Measurements from ENCODE around the gene ACOT11.

- no peak for TF ChIP-seq ZNF221 (tag by site-specific recombination; IDR thresholded peaks at IDR 0.05; ENCODE audit: borderline replicate concordance)
- no peak for TF ChIP-seq ZNF561 (tag by site-specific recombination; IDR thresholded peaks at IDR 0.05; ENCODE audit: borderline replicate concordance)
- TF ChIP-seq ZNF639 (tag by site-specific recombination; IDR thresholded peaks at IDR 0.05): no peak
- no peak for TF ChIP-seq ZNF777 (tag by site-specific recombination; IDR thresholded peaks at IDR 0.05; ENCODE audit: borderline replicate concordance)
- no peak for TF ChIP-seq ZSCAN18 (tag by site-specific recombination; IDR thresholded peaks at IDR 0.05)
- no peak for TF ChIP-seq CTCF (tag by site-specific recombination; IDR thresholded peaks at IDR 0.05)
- no peak for TF ChIP-seq TRIM28 (IDR thresholded peaks at IDR 0.05; ENCODE audit: borderline replicate concordance, low read length)
Observed at GRCh38 chr1:54553602-54554313, 5.7 kb downstream of the ACOT11 start.
